CD4-positive, alpha-beta T cell treated with Interferon alpha-2 for 1 hour (primary cell): ENCODE data around the gene HIVEP3.

Experiments
- DNase-seq, 2 donors: peaks; one replicate each; pipeline ENCODE4 v3.0.0-alpha.2; 2020 to 2022

HIVEP3 gene

GRCh38 chr1:41809692-41810091, 109.0 kb downstream of the HIVEP3 start:
- DNase-seq = no peak

- DNase-seq = no peak
Measured at GRCh38 chr1:41807390-41807789, 111.3 kb downstream of the HIVEP3 start.

- DNase-seq = peak; percentile 29 to 58
Measured at GRCh38 chr1:41806472-41807155, 112.1 kb downstream of the HIVEP3 start.

- no peak for DNase-seq
Measured at GRCh38 chr1:41805771-41806471, 112.8 kb downstream of the HIVEP3 start.

- DNase-seq = peak; percentile 32 to 47
Measured at GRCh38 chr1:41804176-41804575, 114.5 kb downstream of the HIVEP3 start.

GRCh38 chr1:41803656-41804055, 115.1 kb downstream of the HIVEP3 start:
- no peak for DNase-seq

- peak; percentile 57 to 64 for DNase-seq
Measured at GRCh38 chr1:41802532-41803501, 115.9 kb downstream of the HIVEP3 start.

- no peak for DNase-seq
Measured at GRCh38 chr1:41800311-41800829, 118.4 kb downstream of the HIVEP3 start.

- no peak for DNase-seq
Measured at GRCh38 chr1:41799723-41800122, 119.0 kb downstream of the HIVEP3 start.

- DNase-seq = no peak
Measured at GRCh38 chr1:41799205-41799604, 119.5 kb downstream of the HIVEP3 start.

GRCh38 chr1:41795205-41795762, 123.4 kb downstream of the HIVEP3 start:
- no peak for DNase-seq

GRCh38 chr1:41794031-41794430, 124.7 kb downstream of the HIVEP3 start:
- no peak for DNase-seq

- no peak for DNase-seq
Measured at GRCh38 chr1:41792485-41792770, 126.3 kb downstream of the HIVEP3 start.

- peak in 1 of 2 donors; percentile 39 for DNase-seq
Measured at GRCh38 chr1:41791667-41792484, 126.8 kb downstream of the HIVEP3 start.

- no peak for DNase-seq
Measured at GRCh38 chr1:41790351-41790750, 128.4 kb downstream of the HIVEP3 start.

GRCh38 chr1:41789661-41790330, 128.9 kb downstream of the HIVEP3 start:
- no peak for DNase-seq

GRCh38 chr1:41788427-41788826, 130.3 kb downstream of the HIVEP3 start:
- DNase-seq = no peak

- no peak for DNase-seq
Measured at GRCh38 chr1:41784531-41785274, 134.0 kb downstream of the HIVEP3 start.

GRCh38 chr1:41783189-41783639, 135.5 kb downstream of the HIVEP3 start:
- DNase-seq = no peak

- DNase-seq = no peak
Measured at GRCh38 chr1:41780916-41781315, 137.8 kb downstream of the HIVEP3 start.

GRCh38 chr1:41780322-41780721, 138.4 kb downstream of the HIVEP3 start:
- no peak for DNase-seq
